GM19240 (cell line): ENCODE results near the gene PDE6C.

Experiments
- DNase-seq: peaks from one replicate; pipeline ENCODE4 v3.0.0; 2011; ENCODE audit warnings: low spot score; ENCODE audit not compliant: insufficient read length

PDE6C gene

DNA sequence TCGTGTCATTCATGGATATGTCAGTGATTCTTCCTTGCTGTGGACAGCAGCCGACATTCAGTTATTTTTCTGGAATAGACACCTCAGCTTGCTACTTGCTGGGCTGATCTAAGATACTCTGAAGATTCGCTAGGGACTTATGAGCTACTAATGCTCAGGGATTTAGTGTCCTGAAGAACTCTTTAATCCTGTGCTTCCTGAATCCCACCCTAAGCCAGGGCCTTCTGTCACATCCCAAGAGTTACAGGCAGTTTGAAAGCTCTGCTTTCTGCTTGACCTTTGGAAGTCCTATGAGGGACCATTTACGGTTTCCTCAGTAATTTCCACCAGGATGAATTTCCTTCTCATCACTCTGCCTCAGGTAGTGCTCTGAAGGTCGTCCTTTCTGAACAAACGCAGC is at the start of gene PDE6C:
TSS of gene PDE6C (plus strand) at position 227 of the 400 bp plus-strand sequence. CDS start 189 bp downstream, outside the sequence.
- DNase-seq: no peak

- DNase-seq: no peak
These were observed 46.9 kb upstream of the PDE6C start for GRCh38 chr10:93565446-93565845.

GRCh38 chr10:93566435-93567276 is 45.7 kb upstream of the PDE6C start, which contains the start of gene FFAR4:
TSS of gene FFAR4 (plus strand) at chr10:93566665. CDS start at chr10:93566721, 56 bp downstream.
- DNase-seq: no peak

DNA sequence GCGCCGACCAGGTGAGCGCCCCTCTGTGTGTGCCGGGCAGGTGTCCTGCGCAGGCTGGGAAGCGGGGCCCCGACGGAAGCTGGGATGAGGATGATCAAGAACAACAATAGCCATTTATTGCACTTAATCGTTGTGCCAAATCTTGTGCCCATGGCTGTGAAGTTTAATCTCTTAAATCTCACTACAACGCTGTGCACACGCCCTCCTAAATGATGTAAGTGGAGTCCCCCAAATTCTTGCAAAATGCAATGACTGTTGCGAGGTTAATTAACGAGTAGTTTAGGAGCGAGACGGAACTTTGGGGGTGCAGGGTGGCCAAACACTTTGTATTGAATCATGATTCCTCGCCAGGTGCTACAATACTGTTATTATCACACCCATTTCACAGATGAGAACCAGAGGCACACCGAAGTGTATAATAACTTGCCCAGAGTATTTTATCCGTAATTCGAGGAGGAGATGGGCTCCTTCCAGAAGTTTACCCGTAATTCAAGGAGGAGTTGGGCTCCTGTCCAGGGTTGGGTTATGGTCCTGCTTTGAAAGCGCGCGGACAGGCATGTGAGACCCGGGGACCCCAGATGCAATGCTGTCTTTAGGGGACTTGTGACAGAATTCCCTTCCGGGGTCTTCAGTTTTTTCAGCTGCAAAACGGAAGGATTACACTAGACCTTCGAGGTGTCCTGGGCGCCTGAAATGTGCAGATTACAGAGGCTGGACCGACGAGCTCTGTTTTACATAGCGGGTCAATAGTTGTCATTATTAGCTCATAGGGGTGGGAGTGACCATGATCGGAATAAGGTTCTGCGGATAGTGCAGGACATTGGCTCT is 44.8 kb upstream of the PDE6C start:
- no peak for DNase-seq

GRCh38 chr10:93568105-93568390 is 44.3 kb upstream of the PDE6C start:
- no peak for DNase-seq

GRCh38 chr10:93570383-93570782 is 42.0 kb upstream of the PDE6C start:
- DNase-seq: no peak

DNA sequence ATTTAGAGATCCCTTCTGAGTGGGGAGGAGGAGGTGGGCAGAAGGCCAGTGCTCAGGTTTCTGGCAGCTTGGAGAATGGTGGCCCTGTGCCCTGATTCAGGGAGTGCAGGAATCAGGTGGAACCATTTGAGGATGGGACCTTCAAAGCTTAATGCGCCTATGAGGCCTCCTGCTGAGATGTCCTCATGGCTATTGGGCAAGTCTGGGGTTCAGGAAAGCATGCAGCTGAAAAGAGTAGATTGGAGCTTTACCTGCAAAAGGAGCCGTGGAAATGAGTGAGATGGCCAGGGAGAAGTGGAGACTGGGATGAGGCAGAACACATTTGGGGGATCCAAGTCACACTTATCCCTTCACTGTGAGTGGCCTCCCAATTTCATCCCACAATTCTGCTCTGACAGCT is 39.7 kb upstream of the PDE6C start:
- no peak for DNase-seq

DNA sequence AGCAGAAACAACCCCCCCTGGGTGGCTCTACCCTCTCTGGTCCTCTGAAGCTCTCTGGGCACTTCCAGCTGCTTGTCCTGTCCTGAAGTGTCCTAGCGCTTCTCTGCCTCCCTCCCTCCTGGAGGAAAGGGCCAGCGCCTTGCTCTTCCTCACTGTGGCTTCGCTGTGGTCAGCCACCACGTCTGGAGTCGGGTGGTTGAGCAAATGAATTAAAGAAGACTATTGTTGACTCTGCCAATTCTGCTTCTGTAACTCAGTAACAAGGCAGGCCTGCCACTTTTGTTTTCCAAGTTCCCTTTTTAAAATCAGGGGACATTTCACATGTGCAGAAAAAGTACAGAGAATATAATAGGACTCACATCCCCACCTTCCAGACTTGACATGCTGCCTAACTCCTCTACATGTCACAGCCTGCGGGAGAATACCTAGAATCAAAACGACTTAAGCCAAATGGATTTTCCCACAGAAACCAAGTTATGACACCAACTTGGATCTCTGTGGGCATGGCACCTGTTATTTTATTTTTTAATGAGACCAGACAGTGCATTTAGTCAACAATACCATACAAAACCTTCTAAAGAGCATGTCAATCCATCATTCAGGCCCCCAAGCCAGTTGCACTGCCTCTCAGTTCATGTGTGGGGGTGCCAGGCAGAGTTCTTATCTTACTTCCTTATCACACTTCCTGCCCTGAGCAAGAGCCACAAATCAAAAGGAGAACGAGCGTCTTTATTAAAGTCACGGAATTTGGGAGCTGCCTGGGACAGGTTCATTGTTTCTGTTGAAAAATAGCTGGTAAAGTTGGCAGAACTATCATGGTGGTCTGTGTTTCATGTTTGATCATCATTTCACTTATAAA is 39.1 kb upstream of the PDE6C start:
- no peak for DNase-seq

GRCh38 chr10:93573924-93574323 is 38.4 kb upstream of the PDE6C start:
- DNase-seq: no peak

GRCh38 chr10:93576888-93577287 is 35.4 kb upstream of the PDE6C start:
- no peak for DNase-seq

- no peak for DNase-seq
These were observed 34.8 kb upstream of the PDE6C start for GRCh38 chr10:93577565-93577964.

DNA sequence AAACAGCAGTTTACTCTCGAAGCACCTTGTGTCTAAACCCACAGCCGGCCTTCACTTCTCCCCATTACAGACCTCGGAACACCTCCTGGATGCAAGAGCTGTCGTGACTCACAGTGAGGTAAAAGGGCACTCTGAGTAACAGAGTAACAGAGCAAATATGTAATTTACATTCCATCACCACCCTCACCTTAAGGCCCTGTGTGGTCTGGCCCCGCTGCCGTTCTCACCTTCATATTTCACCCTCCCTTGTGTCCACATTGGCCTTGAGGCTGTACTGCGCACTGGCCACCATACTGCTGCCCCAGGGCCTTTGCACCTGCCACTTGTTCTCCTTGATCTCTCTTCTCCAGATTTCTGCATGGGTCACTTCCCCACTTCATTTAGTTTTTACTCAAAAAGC is 33.2 kb upstream of the PDE6C start:
- DNase-seq: no peak

GRCh38 chr10:93579985-93580711 is 32.2 kb upstream of the PDE6C start:
- DNase-seq: no peak

GRCh38 chr10:93580828-93581227 is 31.5 kb upstream of the PDE6C start:
- no peak for DNase-seq

GRCh38 chr10:93584445-93584844 is 27.9 kb upstream of the PDE6C start:
- no peak for DNase-seq

DNA sequence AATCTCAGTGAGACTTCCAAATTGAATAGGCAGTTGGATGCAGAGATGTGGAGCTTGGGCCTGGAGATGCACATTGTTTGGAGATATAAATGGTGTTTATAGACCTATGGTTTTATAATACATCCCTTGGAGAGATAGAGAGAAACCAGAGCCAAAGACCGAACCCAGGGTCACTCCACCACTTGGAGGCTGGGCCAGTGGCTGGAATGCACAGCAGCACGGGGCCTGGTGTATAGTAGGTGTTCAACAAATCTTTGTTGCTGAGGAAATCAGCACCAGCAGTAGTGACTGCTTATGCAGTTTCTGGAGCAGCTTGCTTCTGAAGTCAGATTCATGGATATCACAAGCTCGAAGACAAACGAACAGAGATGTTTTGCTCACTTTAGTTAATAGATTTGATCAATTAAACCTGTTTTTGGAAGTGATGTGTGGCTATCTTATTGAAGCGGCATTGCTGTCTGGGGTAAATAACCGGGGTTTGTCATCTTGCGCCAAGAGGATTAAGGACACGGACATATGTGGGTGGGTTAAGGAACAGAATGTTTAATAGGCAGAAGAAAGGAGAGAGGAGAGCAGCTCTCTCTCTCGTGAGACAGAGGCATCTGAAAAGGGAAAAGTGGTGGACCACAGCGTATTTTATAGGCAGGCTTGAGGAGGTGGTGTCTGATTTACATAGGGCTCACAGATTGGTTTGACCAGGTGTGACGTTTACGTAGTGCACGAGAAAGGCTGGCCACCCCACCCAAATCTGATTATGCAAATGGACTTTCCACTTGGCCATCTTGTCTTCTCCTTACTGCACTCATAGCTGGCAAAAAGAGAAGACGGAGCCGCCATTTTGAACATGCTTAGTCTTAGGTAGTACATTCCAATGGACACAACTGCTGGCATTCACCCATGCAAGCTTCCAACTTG is 22.4 kb upstream of the PDE6C start:
- DNase-seq: no peak

- DNase-seq: no peak
These were observed 21.7 kb upstream of the PDE6C start for GRCh38 chr10:93590638-93591037.

DNA sequence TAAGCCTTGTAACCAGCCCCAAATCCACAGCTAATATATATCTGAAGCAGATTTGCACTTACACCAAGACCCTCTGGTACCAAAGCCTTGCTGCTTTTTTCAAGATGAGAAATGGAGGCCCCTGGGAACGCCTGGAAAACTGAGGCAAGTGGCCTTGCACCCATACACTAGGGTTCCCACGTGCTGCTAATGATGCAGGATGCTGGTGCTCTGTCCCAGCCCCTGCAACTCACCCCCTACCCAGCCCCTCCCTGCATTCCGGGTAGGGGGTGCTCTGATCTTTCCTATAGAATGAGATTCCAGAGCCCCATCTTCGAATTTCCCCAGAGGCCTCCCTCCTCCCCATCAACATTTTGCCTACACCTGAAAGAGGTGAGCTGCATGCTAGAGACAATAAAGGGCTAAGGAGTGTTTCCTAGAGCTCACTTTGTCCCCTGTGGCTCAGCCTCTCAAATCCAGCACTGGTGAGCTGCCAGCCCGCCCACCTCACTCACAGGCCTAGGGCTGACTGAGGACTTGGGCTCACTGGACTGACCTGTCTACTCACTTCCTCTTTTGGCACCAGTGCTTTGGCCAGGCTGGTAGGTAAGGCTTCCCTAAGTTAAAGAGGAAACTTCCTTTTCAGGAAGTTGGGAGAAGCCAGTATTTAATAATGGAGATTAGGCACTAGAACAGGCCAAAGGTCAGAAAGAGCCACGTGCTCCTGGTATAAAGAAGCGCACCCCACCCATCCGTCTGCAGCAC is 21.1 kb upstream of the PDE6C start:
- no peak for DNase-seq

DNA sequence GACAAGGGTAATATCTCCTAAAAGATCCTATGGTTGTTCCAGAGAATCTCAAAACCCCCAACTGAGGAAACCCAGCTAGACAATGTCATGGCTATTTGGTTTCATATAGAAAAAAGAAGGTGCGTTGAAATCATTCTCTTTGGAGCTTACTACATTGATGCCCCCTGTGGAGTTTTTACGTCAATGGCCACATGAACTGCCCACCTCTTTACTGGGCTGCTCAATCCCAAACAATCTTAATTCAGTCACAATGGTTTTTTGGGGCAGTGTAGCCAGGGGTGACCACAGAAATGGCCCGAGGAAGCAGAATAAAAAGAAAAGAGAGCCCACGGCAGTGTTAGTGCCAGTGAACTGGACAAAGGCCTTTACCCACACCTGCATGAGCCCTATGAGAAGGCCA is 19.1 kb upstream of the PDE6C start:
- no peak for DNase-seq
